ENCODE results near the gene SMAD3. TPM values are rescaled to one million over a fixed set of nuclear protein-coding genes. Genes with fewer than 3 reads are reported as not detected.

SMAD3 gene
- polyA plus RNA-seq, 1 experiment: 59.4 TPM

- H3K27me3 ChIP-seq (ENCODE audit: control insufficient read depth, insufficient read depth, low read length): no peaks in the 10 kb centered on the region
- CTCF ChIA-PET: interaction anchor here (0.6 kb wide), 1 partner anchor 227 kb away, joined by 3 read pairs; no protein-coding TSS in a partner anchor
- H3K4me3 ChIP-seq (ENCODE audit: low read depth, low read length): no peak overlapping the region
- DNase-seq (ENCODE audit: low read depth): no peak
- POLR2A ChIA-PET: no interaction called here
- H3K36me3 ChIP-seq (ENCODE audit: control insufficient read depth, insufficient read depth, low read length): no peaks in the 10 kb centered on the region; the same call in 1 of the 2 replicates
- no peak for TF ChIP-seq CTCF (IDR thresholded peaks at IDR 0.05; ENCODE audit: insufficient read depth, low read depth, low read length)
Observed at GRCh38 chr15:67110361-67110781, 45.0 kb downstream of the SMAD3 start.

- ChIA-PET CTCF (no interaction called here), POLR2A (no interaction called here)
Observed at GRCh38 chr15:67110958-67111864, 45.8 kb downstream of the SMAD3 start.

GRCh38 chr15:67114046-67114445 lies 48.6 kb downstream of the SMAD3 start:
- Histone ChIP-seq H3K27me3 (ENCODE audit: control insufficient read depth, insufficient read depth, low read length) (no peaks in the 10 kb centered on the region), H3K36me3 (ENCODE audit: control insufficient read depth, insufficient read depth, low read length) (no peaks in the 10 kb centered on the region), H3K4me3 (ENCODE audit: low read depth, low read length) (no peak overlapping the region)
- no peak for DNase-seq (ENCODE audit: low read depth)
- no peak for TF ChIP-seq CTCF (IDR thresholded peaks at IDR 0.05; ENCODE audit: insufficient read depth, low read depth, low read length)
- ChIA-PET POLR2A (no interaction called here), CTCF (interaction anchor here (0.5 kb wide), 1 partner anchor 21 kb away, joined by 3 read pairs; no protein-coding TSS in a partner anchor)

More at GRCh38 chr15:67110958-67111864, 45.8 kb downstream of the SMAD3 start:
- no peak for TF ChIP-seq CTCF (IDR thresholded peaks at IDR 0.05; ENCODE audit: insufficient read depth, low read depth, low read length)
- no peak for DNase-seq (ENCODE audit: low read depth)
- no peak overlapping the region for H3K4me3 ChIP-seq (ENCODE audit: low read depth, low read length)
- H3K36me3 ChIP-seq (ENCODE audit: control insufficient read depth, insufficient read depth, low read length): no peaks in the 10 kb centered on the region
- no peaks in the 10 kb centered on the region for H3K27me3 ChIP-seq (ENCODE audit: control insufficient read depth, insufficient read depth, low read length)

- Histone ChIP-seq H3K36me3 (ENCODE audit: control insufficient read depth, insufficient read depth, low read length) (no peaks in the 10 kb centered on the region), H3K27me3 (ENCODE audit: control insufficient read depth, insufficient read depth, low read length) (no peaks in the 10 kb centered on the region), H3K4me3 (ENCODE audit: low read depth, low read length) (no peak overlapping the region)
- TF ChIP-seq CTCF (IDR thresholded peaks at IDR 0.05; ENCODE audit: insufficient read depth, low read depth, low read length): no peak
- no peak for DNase-seq (ENCODE audit: low read depth)
- ChIA-PET POLR2A (no interaction called here), CTCF (no interaction called here)
Observed at GRCh38 chr15:67114846-67115585, 49.6 kb downstream of the SMAD3 start.

- H3K36me3 ChIP-seq (ENCODE audit: control insufficient read depth, insufficient read depth, low read length): no peaks in the 10 kb centered on the region
- DNase-seq (ENCODE audit: low read depth): no peak
- H3K27me3 ChIP-seq (ENCODE audit: control insufficient read depth, insufficient read depth, low read length): no peaks in the 10 kb centered on the region
- POLR2A ChIA-PET: no interaction called here
- no peak for TF ChIP-seq CTCF (IDR thresholded peaks at IDR 0.05; ENCODE audit: insufficient read depth, low read depth, low read length)
- no peak overlapping the region for H3K4me3 ChIP-seq (ENCODE audit: low read depth, low read length)
- CTCF ChIA-PET: no interaction called here
Observed at GRCh38 chr15:67115586-67115969, 50.2 kb downstream of the SMAD3 start.

Measured in BJ (cell line).